Stromal cell of bone marrow (primary cell): ENCODE results near the gene FLOT1.
A peak's percentile ranks its signal among the peaks of the same experiment; 100 is the strongest.
"Not testable (repeated sequence)": the region's sequence is repeated elsewhere in the genome, so short reads cannot be mapped to it uniquely, and the experiment has no call there.

Experiments
- DNase-seq: peaks from one replicate; pipeline ENCODE4 v3.0.0-alpha.2; 2012; ENCODE audit warnings: low read depth

FLOT1 gene

DNA sequence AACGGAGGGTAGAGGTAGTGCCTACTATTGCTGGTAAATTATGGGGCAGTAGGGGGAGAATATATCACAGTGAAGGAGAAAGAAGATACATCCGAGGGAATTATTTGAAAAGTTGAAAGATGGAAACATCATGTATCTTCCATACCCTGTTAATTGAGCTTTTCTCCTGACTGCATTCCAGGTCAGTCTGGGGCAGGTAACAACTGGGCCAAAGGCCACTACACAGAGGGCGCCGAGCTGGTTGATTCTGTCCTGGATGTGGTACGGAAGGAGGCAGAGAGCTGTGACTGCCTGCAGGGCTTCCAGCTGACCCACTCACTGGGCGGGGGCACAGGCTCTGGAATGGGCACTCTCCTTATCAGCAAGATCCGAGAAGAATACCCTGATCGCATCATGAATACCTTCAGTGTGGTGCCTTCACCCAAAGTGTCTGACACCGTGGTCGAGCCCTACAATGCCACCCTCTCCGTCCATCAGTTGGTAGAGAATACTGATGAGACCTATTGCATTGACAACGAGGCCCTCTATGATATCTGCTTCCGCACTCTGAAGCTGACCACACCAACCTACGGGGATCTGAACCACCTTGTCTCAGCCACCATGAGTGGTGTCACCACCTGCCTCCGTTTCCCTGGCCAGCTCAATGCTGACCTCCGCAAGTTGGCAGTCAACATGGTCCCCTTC, 19.2 kb downstream of the FLOT1 start:
- not testable (repeated sequence) for DNase-seq

DNA sequence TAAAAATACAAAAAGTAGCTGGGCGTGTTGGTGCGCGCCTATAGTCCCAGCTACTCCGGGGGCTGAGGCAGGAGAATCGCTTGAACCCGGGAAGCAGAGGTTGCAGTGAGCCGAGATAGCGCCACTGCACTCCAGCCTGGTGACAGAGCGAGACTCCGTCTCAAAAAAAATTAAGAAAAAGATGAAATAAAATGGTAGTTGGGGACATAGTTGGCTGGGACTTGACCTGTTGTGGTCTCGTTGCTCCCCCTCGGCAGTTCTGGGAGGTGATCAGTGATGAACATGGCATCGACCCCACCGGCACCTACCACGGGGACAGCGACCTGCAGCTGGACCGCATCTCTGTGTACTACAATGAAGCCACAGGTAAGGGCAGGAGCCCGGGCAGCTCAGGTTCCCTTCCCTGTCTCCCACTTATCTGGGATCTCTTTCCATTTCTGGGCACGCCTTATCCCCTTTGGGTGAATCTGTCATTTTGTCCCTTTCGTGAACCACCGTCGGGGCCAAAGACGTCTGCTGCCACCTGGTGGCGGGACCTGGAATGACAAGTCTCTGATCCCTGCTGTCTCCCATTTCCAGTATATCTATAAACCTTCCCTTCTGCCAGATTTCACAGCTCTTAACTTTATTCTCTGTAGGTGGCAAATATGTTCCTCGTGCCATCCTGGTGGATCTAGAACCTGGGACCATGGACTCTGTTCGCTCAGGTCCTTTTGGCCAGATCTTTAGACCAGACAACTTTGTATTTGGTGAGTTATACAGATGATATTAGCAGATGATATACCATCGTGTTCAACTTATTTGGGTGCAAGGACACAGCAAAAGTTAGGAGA, 20.0 kb downstream of the FLOT1 start:
- DNase-seq: no peak

DNA sequence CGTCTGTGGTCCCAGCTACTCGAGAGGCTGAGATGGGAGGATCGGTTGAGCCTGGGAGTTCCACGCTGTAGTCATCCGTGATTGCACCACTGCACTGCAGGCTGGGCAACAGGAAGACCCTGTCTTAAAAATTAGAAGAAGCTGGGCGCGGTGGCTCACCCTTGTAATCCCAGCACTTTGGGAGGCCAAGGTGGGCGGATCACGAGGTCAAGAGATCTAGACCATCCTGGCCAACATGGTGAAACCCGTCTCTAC, 20.5 kb downstream of the FLOT1 start:
- not testable (repeated sequence) for DNase-seq

DNA sequence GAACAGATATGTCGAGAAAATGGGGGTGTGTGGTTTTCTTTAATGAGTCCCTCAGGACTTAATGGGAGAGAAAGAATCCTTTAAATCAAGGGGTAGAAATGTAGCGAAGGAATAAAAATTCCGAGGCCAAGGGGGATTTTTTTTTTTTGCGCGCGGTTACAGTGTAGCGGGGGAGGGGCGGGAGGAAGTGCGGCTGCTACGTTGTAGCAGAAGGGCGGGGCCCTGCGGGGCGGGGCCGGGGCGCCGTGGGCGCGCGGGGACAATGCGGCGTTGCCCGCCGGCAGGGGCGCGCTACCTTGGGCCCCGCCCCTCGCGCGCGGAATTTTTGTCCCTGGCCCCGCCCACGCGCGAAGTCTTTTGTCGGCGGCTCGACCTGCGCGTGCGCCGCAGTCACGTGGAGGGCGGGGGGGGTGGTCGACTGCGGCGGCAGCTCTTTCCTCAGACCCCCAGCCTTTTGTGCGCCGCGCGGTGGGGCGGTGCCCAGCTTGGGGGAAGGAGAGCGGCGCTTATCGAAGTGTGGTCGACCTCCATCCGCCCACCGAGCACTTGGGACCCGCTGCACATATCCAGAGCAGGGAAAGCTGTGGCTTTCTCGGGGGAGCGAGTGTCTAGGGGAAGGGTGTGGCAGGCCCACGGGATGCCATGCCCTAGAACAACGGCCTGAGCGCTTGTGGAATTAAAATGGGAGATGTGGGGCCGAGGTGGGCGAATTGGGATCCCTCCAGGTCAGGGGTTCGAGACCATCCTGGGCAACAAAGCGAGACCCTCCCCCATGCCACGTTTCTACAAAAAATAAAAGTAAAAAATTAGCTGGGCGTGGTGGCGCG, 21.1 kb downstream of the FLOT1 start:
- DNase-seq: peak; percentile 78

DNA sequence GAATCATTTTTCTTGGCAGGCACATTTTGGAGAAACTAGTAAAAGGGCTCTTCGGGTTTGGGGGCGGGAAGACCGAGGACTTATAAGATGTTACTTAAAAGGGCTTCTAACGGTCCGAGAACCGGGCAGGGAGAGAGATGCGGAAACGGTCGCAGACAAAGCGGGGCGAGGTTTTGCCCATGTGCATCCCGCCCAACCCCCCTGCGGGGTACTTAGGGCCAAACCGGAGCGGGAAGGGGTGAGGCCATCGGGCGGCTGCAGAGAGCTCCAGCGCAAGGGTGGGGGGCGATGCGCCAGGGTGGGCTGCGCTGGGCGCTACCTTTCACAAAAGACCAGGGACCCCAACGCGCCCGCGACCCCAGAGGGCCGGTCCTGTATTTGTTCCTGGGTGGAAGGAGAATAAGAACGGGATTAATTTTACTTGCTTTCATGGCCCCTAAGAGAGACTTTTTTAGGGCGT, 21.7 kb downstream of the FLOT1 start:
- no peak for DNase-seq

DNA sequence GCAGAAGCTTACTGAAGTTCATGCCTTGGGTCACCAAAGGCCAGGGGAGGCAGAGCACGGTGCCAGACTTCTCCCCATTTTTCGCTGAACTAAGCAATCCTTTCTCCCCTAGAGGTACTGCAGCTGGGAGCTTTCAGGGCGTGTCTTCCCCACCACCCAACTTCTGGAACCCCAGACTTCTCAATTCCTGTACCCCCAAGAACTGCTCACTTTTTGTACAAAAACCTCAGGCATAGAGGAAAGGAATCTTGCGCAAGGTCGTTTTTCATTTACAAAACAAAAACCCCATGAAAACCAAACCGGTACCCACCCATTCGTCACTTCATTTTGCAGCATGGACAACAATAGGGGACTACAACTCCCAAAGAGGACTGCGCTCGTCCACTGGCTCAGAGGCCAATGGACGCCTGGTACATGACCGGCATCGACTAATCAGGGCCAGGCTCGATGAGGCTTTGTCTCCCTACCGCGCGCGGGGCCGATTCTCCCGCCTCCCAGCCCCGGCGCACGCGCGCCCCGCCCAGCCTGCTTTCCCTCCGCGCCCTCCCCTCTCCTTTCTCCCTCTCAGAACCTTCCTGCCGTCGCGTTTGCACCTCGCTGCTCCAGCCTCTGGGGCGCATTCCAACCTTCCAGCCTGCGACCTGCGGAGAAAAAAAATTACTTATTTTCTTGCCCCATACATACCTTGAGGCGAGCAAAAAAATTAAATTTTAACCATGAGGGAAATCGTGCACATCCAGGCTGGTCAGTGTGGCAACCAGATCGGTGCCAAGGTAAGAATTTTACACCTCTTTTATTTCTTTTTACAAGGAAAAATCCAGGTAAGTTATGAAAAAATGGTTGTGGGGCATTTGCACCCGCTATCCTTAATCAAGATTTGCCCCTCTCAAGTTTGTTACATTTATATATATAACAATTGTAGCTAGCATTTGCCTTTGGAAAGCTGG, 22.4 kb downstream of the FLOT1 start, which contains the start of gene TUBB:
TSS of gene TUBB (plus strand) at position 562 of the 947 bp plus-strand sequence. CDS start at position 717, 155 bp downstream.
- DNase-seq: peak; percentile 98

DNA sequence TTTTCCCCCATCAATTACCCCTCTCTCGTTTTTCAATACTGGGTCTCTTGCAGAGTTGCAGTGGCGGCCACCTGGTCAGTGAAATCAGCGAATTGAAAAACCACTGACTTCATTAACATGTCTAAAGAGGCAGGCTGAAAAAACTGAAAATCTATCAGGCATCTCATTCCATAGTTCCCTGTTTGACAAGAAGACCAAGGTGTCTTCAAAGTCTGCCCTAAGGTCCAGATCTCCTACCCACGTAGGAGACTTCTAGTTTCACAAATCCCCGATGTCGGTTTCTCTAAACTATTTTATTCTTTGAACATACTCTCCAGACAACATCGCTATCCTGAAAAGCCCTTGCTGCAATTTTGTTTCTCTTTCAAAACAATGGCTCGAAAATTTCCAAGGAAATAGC, 23.1 kb downstream of the FLOT1 start:
- no peak for DNase-seq

DNA sequence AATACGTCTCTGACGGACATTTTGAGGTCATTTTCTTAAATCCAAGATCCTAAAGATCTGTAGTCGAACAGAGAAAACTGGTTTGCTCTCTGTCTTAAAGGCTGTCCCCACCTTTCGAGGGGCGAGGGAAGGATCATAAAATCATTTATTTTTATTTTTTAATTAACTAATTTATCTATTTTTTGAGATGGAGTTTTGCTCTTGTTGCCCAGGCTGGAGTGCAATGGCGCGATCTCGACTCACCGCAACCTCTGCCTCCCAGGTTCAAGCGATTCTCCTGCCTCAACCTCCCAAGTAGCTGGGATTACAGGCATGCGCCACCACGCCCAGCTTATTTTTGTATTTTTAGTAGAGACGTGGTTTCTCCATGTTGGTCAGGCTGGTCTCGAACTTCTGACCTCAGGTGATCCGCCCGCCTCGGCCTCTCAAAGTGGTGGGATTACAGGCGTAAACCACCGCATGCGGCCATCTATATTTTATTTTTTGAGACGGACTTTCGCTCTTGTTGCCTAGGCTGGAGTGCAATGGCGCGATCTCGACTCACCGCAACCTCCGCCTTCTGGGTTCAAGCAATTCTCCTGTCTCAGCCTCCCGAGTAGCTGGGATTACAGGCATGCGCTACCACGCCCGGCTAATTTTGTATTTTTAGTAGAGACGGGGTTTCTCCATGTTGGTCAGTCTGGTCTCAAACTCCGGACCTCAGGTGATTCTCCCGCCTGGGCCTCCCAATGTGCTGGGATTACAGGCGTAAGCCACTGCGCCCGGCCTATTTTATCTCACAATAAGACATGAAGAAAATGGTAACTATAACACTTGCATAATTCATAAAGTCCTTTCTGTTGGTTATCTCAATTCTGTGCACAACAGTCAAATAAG, 24.4 kb downstream of the FLOT1 start:
- not testable (repeated sequence) for DNase-seq

DNA sequence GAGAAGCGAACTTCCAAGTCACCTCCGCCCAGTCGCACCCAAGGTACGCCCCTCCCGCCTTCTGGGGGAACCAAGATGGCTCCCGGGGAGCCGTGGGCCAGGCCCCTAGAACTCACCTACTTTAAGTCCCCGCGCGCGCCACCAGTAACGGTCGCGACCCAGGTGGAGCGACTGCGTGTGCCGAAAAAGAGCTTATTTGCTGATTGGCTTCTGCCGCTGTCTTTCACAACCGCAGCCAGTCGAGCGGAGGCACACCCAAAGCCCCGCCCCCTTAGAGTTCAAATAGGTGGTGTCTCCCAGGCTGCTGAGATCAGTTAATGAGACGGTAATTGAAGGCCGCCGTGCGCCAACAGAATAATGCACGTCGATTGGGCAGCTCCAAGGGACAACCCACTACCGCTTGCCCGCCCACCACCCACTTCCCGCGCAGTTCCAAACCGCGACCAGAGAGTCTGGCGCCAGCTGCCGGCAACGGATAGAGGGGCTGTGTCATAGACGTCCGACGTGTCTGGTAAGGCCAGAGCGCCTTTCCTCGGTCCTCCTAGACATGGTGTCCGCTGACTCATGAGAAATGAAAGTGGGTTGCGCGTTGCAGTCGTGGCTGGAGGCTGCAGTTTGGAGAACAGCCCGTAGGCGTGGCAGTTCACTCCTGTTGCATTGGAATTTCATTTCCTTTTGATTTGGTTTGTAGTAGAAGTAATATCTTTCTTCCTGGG, 25.2 kb downstream of the FLOT1 start, which contains the start of gene MDC1:
TSS of gene MDC1 (minus strand) at position 153 of the 716 bp plus-strand sequence. CDS start 2,106 bp downstream, outside the sequence.
- peak; percentile 100 for DNase-seq

DNA sequence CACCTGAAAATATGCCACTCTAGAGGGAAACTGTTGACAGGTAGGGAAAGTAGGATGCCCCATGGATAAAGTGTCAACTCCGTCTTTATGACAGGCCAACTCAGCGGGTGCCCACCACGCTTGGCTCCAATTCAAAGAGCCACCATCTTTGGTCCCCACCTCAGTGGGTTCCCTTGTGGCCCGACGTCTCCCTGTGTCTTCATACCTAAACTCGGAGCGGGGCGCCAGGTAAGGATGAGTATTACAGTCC, 25.7 kb downstream of the FLOT1 start:
- no peak for DNase-seq

DNA sequence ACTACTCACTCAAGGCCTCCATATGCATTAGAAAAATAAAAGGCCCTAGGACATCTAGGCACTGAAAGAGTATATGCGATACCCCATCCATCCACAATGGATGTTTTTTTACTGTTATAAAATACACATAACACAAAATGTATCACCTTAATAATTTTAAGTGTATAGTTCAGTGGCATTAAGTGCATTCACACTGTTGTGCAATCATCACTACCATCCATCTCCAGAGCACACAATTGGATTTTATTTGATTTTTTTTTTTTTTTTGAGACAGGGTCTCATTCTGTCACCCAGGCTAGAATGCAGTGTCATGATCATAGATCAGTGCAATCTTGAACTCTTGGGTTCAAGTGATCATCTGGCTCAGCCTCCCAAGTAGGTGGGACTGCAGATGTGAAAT, 28.2 kb downstream of the FLOT1 start:
- no peak for DNase-seq

DNA sequence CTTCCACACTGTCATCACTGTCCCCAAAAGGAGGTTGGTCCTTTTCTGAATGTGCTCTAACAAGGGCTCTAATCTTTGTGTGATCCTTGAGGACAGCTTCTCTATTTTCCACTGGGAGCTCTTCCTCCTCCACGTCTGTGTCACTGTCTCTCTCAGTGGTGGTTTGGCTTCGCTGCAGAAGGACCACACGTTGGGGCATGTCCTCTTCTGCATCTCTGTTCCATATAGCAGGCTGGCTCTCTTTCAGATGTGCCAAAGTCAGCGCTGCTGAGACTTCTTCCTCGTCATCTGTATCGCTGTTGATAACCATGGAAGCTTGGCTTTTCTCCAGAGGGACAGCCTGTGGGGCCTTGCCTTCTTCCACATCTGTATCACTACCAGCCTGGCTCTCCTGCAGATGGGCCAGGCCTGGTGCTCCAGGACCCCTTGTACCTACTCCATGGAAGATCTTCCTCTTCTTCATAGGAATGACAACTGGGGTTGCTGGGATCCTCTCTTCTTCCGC, 30.0 kb downstream of the FLOT1 start:
- no peak for DNase-seq

DNA sequence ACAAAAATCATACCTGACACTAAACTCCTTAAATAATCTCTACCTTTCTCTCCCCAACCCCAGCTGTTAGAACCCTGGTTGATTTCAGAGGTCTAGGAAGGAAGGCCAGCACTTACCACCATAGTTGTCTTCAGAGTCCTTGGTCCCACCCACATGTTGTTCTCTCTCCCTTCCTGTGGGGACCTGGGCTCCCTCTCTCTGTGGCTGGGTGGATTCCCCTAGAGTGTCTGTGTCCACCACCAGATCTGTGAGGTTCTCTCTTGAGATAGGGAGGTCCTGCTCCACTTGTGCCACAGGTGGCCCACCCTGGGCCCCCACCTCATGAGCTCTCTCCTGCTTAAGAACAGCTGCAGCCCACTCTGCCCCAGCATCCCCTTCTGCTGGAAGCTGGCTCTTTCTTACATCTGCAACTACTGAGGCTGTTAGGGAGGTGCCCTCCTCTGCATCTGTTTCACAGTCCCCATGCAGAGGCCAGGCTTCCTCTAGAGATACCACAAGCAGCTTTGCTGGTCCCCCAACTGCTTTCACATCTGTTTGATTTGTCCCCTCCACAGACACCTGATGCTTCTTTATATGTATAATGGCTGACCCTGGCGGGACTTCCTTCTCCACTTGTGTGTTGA, 30.6 kb downstream of the FLOT1 start:
- no peak for DNase-seq

DNA sequence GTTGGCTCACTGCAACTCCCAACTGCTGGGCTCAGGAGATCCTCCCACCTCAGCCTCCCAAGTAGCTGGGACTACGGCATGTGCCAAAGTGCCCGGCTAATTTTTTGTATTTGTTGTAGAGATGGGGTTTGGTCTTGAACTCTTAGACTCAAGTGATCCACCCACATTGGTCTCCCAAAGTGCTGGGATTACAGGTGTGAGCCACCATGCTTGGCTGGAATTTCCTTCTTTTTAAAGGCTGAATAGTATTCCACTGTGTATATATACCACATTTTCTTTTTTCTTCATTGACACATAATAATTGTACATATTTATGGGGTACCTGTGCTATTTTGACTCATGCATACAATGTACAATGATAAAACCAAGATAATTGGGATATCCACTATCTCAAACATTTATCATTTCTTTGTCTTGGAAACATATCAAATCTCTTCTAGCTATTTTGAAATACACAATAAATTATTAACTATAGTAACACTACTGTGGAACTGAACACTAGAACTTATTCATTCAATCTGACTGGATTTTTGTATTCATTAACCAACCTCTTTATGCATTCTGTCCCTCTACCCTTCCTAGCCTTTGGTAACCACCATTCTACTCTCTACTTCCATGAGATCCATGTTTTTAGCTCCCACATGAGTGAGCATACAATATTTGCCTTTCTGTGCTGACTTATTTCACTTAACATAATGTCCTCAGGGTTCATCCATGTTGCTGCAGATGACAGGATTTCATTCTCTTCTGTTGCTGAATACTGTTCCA, 33.2 kb downstream of the FLOT1 start:
- no peak for DNase-seq

DNA sequence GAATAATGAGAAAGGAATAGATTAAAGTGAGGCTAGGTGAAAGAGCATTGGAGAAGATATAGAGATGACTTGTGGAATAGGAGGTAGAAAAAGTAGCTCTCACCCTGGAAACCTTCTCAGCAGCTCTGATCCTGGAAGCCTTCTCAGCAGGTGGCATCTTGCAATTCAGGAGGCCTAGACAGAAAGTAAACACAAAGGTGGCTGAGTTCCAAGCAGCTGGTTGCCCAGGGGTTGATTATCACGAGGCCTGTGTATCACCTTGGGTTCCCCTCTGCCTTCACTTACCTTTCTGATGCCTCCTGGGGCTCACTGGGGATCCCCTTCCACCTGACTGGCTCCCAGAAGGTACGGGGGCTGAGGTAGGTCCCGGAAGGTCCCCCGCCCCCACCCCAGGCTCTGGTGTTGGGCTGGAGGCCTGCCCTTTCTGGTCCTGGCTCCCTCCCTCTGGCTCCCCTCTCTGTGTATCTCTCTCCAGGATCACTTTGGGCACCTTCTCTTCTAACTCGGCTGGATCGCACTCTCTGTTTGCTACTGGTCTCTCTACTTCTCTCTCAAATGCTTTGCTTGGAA, 35.1 kb downstream of the FLOT1 start:
- no peak for DNase-seq

DNA sequence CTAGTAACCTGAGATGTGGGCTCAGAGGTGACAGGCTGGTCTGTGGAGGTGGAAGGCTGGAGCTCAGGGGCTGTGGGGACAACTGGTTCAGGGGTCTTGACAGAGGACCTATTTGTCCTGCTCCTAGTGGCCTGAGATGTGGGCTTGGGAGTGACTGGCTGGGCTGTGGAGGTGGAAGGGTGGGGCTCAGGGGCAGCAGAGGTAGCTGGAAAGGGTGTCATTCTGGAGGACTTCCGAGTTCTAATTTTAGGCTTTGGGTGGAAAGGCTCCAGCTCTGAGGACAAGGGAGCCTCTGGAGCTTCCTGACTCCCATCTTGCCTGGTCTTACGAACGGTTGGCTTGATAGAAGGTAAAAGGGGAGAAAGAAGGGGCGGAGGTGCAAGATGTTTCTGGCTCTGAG, 36.9 kb downstream of the FLOT1 start:
- DNase-seq: no peak

DNA sequence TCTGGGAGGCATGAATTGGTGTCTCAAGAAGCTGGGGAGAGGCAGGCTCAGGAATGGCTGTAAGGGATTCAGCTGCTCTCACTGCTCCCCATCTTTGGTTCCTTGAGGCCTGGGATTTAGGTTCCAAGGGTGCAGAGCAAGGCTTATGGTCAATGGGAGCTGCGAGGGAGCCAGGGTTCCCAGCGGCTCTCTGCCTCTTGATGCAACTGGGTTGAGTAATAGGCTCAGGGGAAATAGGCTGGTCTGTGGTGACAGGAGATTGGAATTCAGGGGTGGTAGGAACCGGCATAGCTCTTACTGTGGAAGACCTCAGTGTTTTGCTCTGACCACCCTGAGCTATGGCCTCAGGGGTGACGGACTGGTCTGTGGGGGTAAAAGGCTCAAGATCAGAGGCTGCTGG, 38.7 kb downstream of the FLOT1 start:
- no peak for DNase-seq

DNA sequence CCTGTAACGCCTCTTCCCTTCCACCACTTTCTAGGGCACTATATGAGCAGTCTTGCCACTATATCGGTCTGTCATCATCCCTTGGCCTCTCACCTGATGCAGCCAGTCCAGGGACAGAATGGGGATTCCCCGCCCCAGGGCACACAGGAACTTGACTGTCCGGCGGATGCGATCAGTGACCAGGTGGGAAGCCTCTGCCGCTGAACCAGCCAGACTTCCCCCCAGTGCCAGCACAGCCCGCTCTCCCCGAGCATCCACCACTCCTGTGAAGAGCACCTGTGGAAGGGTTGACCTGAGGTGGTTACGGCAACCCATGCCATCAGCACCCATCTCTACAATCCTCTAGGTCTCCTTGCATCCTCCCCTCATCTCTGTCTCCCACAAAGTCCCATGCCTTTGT, 39.5 kb downstream of the FLOT1 start:
- DNase-seq: no peak
